ENCODE measurements around the gene PTPRG. TPM values are rescaled to one million over a fixed set of nuclear protein-coding genes. Genes with fewer than 3 reads are reported as not detected.

The PTPRG gene
- total and polyA plus RNA-seq, 11 donors: 8.0 to 48.5 (median 35.4) TPM

DNA sequence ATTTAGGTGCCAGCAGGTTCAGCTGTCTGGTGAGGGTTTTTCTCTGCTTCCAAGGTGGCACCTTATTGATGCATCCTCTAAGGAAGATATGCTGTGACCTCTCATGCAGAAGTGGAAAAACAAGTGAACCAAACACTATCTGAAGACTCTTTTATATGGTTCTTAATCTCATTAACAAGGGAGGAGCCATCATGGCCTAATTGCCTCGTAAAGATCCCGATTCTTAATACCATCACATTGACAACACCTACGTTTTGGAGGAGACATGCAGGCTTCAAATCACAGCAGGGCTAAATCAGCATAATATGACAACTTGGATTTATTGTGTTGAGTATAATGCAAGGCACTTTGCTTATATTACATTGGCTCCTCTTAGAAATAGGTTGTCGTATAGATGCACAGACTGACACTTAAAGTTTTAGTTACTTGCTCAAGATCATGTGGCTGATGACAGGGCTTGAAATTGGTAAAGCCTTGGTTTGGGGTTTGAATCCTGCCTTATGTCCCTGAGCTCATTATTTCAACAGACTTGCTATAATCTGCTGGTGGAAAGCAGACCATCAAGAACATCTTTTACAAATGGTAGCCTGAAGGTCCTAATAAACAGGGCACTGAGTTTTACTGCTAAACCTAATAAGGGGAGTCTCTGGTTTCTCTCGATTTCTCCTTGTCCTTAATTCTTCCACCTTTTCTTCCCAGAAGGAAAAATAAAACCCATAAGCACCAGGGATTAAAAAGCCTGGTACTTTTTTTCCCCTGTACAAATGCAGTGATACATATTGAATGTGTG lies 88.2 kb downstream of the PTPRG start:
- Histone ChIP-seq H3K4me1 (peaks cover 0 to 61% (median 36%) of the 10 kb centered on the region in 12 donors), H3K27ac (peak overlapping the region in 3 of 12 donors; percentile 12 to 79 (median 33))
- TF ChIP-seq, protein P1, sequence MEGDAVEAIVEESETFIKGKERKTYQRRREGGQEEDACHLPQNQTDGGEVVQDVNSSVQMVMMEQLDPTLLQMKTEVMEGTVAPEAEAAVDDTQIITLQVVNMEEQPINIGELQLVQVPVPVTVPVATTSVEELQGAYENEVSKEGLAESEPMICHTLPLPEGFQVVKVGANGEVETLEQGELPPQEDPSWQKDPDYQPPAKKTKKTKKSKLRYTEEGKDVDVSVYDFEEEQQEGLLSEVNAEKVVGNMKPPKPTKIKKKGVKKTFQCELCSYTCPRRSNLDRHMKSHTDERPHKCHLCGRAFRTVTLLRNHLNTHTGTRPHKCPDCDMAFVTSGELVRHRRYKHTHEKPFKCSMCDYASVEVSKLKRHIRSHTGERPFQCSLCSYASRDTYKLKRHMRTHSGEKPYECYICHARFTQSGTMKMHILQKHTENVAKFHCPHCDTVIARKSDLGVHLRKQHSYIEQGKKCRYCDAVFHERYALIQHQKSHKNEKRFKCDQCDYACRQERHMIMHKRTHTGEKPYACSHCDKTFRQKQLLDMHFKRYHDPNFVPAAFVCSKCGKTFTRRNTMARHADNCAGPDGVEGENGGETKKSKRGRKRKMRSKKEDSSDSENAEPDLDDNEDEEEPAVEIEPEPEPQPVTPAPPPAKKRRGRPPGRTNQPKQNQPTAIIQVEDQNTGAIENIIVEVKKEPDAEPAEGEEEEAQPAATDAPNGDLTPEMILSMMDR (IDR thresholded peaks at IDR 0.05): no peak
- TF ChIP-seq POLR2A (IDR thresholded peaks at IDR 0.05): no peak

DNA sequence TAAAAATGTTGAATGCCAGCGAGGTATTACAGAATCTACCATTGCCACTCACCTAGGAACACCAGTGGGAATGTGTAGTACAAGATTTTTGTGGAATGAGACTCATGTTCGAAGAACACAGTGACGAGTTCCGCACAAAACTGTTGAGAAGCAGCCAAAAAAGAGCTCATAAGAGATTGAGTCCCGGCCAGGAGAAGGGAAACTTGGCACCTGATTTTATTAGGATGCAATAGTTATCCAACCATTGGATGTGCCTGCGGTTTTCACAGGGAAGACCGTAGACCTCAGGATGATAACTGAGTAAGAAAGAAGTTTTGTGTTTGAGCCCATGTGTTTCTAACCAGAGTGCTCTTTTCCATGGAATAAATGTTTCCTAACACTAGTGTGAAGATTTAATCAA lies 88.9 kb downstream of the PTPRG start:
- no peaks in the 10 kb centered on the region for H3K27me3 ChIP-seq
- peaks cover 0 to 2% (median 0%) of the 10 kb centered on the region in 12 donors for H3K9me3 ChIP-seq
- peak overlapping the region in 3 of 12 donors; percentile 12 to 79 (median 33) for H3K27ac ChIP-seq
- DNase-seq (peak in 4 of 5 donors; percentile 37 to 64 (median 56)), ATAC-seq (peak; percentile 25 to 81 (median 71))
- no peaks in the 10 kb centered on the region for H3K36me3 ChIP-seq
- no peak overlapping the region for H3K4me3 ChIP-seq
- intact Hi-C loops (cut with DNase I): no loop called here
- WGBS, 4 donors: 5 to 51% (median 13%) methylated on average over 7 of the region's 7 CpGs
- peaks cover 0 to 64% (median 36%) of the 10 kb centered on the region in 12 donors for H3K4me1 ChIP-seq
- no peak for TF ChIP-seq POLR2A (IDR thresholded peaks at IDR 0.05)
- TF ChIP-seq, protein P1 (IDR thresholded peaks at IDR 0.05): no peak

More for the DNA sequence above, 88.2 kb downstream of the PTPRG start:
- Histone ChIP-seq H3K27me3 (no peaks in the 10 kb centered on the region), H3K36me3 (no peaks in the 10 kb centered on the region), H3K9me3 (peaks cover 0 to 9% (median 0%) of the 10 kb centered on the region in 12 donors), H3K4me3 (no peak overlapping the region)
- ATAC-seq (no peak), DNase-seq (no peak)
- intact Hi-C loops (cut with DNase I): no loop called here
- 72 to 79% (median 76%) methylated on average over 5 of the region's 5 CpGs for WGBS, 4 donors

DNA sequence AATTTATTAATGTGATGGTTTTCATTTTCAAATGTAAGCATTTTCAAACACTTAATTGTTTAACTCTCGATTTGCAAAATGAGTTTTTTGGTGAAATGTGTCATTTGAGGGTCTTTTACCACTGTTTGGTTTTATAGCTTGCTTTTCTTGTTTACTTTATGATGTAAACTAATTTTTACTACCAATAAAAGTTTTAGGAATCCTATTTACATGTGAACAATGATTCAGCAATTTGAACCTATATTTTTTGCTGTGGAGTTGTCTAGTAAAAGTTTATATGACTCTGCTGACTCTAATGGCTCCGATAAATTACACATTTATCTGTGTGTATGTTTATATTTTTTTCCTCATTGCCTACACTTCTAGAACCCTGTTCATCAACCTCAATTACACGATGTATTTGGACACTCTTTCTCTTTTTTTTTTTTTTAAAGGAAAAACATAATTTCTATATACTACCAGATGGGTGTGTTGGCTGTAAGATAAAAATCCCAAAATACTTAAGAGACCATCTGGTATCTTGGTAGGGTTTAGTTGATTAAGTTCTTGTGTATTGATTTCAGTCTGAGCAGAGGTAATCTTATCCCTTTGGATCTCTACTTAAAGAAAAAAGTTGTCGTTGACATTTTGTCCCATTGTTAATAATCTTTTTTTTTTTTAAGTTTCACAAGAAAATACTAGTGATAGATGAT lies 89.5 kb downstream of the PTPRG start:
- H3K4me1 ChIP-seq: peaks cover 0 to 67% (median 36%) of the 10 kb centered on the region in 12 donors
- WGBS, 4 donors: 61 to 70% (median 66%) methylated on average over 4 of the region's 4 CpGs

More for the DNA sequence above, 89.5 kb downstream of the PTPRG start:
- TF ChIP-seq, protein P1 (IDR thresholded peaks at IDR 0.05): no peak
- TF ChIP-seq POLR2A (IDR thresholded peaks at IDR 0.05): no peak
- Histone ChIP-seq H3K4me3 (no peak overlapping the region), H3K36me3 (no peaks in the 10 kb centered on the region), H3K9me3 (no peaks in the 10 kb centered on the region), H3K27ac (peak overlapping the region in 1 of 12 donors; percentile 79), H3K27me3 (no peaks in the 10 kb centered on the region)
- DNase-seq (no peak), ATAC-seq (no peak)
- intact Hi-C loops (cut with DNase I): no loop called here
